Middle frontal gyrus (tissue), 1 donor: ENCODE measurements around the gene CAMK2G.
A peak's percentile ranks its signal among the peaks of the same experiment; 100 is the strongest.
"Not testable (repeated sequence)": the region's sequence is repeated elsewhere in the genome, so short reads cannot be mapped to it uniquely, and the experiment has no call there.

Experiments
- DNase-seq: peaks from one replicate; pipeline ENCODE4 v3.0.0-alpha.2; 2015; ENCODE audit warnings: low spot score; ENCODE audit errors: extremely low spot score

The CAMK2G gene

GRCh38 chr10:73796035-73796434, 78.3 kb downstream of the CAMK2G start:
- DNase-seq, result not testable (repeated sequence)

- DNase-seq, result not testable (repeated sequence)
Observed at GRCh38 chr10:73795491-73795890, 78.9 kb downstream of the CAMK2G start.

DNA sequence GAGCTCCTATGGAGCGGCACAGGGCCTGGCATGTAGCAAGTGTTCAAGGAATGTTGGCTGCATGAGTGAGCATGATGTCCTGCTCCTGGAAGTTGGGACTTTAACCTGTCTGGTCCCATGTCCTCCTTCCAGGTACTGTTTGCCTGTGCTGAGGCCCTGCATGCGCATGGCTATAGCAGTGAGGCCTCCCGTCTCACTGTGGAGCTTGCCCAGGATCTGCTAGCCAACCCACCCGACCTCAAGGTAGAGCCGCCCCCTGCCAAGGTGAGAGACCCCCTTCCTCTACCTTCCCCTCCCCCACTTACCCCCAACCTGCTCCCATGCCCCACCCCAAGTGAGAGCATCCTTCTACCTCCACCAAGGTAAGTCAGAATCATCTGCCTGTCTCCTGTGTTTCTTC, 80.9 kb downstream of the CAMK2G start:
- no peak for DNase-seq

- DNase-seq, result no peak
Observed at GRCh38 chr10:73791871-73792400, 82.4 kb downstream of the CAMK2G start.

DNA sequence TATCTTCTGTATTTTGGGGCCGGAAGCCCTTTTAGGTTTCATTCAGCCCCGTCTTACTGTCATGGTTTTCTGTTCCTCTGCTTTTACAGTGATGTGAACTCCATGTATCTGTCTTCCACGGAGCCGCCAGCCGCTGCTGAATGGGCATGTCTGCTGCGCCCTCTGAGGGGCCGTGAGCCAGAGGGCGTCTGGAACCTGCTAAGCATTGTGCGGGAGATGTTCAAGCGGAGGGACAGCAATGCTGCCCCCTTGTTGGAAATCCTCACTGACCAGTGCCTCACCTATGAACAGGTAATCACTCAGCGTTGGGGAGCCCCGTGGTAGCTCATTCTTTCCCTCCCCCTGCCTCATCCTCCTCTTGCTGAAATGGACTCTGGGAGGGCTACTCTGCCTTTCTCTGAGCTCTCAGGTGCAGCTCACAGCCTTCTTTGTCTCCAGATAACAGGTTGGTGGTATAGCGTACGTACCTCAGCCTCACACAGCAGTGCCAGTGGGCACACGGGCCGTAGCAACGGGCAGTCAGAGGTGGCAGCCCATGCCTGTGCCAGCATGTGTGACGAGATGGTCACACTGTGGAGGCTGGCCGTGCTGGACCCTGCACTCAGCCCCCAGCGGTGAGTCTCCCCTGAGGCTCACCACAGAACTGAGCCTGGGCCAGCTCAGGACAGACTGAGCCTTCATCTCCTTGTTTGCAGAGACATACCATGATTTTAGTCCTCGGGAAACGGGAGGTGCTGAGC, 83.3 kb downstream of the CAMK2G start:
- DNase-seq, result no peak

- no peak for DNase-seq
Observed at GRCh38 chr10:73789659-73790055, 84.7 kb downstream of the CAMK2G start.

DNA sequence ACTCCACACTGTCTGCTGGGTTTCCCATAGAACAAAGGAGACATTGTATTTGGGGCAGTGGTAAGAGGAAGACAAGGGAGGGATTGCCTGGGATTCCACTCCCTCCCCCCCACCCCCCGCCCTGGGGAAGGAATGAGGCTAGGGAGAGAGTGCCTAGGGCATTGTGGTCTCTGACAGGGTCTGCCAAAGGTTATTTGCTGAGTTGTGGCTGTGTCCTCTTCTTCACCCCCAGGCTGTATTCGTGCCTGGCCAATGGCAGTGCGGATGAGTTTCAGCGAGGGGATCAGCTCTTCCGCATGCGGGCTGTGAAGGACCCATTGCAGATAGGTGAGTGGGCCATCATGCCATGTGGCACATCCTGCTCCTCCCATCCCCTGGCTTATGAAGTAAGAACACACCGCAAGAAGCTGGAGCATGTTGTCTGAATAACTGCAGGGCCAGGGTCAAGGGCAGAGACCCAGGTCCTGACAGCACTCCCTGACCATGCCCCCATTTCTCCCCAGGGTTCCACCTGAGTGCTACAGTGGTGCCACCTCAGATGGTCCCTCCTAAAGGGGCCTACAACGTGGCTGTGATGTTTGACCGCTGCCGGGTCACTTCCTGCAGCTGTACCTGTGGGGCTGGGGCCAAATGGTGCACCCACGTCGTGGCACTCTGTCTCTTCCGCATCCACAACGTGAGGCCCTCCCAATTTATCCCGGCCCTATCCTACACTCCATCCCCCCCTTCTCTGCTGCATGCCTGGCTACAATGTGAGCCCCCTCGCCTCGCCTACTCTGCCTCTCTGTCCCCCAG, 85.3 kb downstream of the CAMK2G start:
- no peak for DNase-seq

- DNase-seq, result not testable (repeated sequence)
Observed at GRCh38 chr10:73787031-73787800, 87.1 kb downstream of the CAMK2G start.

DNA sequence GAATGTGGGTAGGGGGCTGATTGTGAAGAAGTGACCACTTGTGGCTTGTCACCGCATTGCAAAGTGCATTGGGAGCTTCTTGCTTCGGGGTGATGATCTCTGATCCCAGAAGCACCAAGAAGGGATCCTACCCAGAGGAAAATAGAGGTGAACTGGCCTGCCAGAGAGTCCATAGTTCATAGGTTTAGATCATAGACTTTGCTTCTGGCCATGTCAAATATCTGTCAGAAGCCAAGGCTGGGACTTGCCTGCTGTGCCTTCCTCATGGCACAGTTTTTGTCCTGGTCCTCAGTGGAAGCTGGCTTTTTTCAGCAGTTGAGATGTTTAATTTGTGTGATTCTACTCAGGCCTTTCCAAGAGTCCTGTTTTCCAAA, 87.9 kb downstream of the CAMK2G start:
- no peak for DNase-seq

DNA sequence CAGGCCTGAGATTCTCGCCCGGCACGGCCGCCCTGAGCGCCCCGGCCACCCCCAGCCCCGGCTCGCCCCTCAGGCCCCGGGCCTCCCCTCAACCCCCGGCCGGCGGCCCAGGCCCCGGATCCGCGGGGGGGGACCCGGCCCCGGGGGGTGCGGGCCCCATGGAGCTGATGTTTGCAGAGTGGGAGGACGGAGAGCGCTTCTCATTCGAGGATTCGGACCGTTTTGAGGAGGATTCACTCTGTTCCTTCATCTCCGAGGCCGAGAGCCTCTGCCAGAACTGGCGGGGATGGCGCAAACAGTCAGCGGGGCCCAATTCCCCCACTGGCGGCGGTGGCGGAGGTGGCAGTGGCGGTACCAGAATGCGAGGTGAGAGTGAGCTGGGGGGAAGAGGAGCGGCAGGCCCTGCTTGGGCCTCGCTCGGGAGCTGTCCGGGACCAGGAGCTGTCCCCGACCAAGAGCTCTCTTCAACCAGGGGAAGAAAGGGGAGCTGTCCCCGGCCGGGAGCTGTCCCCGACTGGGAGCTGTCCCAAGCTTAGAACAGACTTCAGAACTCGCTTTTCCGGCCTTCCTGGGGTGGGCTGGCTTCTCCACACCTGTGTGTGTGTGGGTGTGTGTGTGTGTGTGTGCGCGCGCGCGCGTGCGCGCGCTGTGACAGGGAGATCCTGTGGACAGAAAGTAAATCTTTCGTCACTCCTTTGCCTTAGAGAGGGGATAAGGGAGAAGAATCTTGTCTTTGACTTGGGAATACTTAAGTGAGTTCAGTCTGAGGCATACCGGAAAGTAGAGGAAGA, 88.4 kb downstream of the CAMK2G start:
- DNase-seq, result no peak

DNA sequence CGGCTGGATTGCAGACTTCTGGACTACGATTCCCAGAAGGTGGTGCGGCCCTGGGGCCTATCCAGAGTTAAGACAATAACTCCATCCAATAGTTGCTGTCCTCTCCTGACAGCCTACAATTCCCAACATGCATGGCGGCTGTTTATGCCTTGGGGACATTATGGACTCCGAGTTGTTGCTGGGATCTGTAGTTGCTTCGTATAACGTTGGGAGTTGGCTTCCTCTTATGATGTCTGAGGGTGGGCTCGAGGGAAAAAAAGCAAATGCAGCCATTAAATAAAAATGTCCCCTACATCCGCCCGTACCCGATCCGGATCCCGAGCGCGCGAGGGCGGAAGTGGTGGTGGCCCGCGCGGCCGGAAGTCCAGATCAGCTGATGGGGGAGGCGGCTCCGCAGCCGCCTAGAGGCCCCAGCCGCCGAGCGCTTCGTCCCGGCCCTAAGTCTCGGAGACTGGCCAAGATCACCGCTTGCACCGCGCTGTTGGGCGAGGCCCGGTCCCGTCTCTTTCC, 89.1 kb downstream of the CAMK2G start, which contains the start of gene ZSWIM8:
TSS of gene ZSWIM8 (plus strand) at position 396 of the 510 bp plus-strand sequence. CDS start 273 bp downstream, outside the sequence.
- peak; percentile 94 for DNase-seq

- no peak for DNase-seq
Observed at GRCh38 chr10:73782749-73783085, 91.6 kb downstream of the CAMK2G start.

DNA sequence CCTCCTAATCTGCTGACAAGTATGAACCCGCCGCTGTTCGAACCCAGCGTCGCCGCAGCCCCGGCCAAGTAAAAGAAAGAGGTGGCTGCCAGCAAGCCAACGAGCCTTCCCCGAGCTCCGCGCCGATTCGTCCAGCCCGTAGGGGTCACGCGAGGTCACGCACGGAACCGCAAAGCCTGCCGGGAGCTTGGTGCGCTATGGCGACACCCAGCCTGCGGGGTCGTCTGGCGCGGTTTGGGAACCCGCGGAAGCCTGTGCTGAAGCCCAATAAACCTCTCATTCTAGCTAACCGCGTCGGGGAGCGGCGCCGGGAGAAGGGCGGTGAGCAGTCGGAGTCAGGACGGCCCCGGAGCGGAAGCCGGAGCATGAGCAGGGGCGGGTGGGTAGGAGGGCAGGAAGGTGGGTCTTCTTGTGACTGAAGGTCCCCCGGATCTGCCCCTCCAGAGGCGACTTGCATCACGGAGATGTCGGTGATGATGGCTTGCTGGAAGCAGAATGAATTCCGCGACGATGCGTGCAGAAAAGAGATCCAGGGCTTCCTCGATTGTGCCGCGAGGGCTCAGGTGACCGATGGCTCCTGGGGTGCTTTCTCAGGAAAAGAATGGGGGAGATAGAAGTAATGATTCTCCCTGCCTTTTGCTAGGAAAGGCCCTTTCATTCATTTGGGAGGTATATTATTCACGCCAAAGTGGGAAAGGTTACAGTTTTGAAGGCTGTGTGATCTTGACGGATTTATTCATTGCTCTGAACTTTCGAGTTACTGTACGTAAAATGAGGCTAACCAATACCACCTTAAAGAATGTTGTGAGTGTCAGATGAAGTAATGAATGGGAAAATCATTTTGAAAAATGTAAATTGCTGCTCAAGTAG, 92.2 kb downstream of the CAMK2G start, which contains the start of gene CHCHD1:
TSS of gene CHCHD1 (plus strand) at position 170 of the 870 bp plus-strand sequence. CDS start at position 198, 28 bp downstream.
- peak; percentile 90 for DNase-seq

DNA sequence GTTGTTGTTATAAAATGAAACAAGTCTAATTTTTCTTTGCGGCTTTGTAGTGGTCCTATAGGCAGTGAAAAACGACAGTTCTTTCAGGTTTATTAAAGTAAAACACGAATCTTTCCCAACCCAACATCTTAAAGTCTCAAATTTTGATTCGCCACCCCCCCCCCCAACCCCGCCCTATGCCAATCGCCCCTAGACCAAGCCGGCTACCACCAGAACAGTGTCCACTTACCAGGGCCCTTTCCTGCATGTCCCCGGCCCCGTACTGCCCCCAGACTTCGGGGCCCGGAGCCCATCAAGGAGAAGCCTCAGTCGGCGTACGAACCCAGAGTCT, 92.8 kb downstream of the CAMK2G start:
- DNase-seq, result no peak

- no peak for DNase-seq
Observed at GRCh38 chr10:73780966-73781365, 93.4 kb downstream of the CAMK2G start.

DNA sequence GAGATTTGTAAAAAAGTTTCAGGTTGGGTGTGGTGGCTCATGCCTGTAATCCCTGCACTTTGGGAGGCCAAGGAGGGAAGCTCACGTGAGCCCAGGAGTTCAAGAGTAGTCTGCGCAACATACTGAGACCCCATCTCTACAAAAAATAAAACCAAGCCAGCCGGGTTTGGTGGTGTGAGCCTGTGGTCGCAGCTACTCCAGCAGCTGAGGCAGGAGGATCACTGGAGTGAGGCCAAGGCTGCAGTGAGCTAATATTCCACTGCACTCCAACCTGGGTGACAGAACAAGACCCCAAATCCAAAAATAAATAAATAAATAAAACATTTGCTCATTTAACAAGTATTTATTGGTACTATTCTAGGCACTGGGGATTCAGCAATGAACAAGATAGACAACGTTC, 94.1 kb downstream of the CAMK2G start:
- no peak for DNase-seq

- DNase-seq, result no peak
Observed at GRCh38 chr10:73779539-73780197, 94.7 kb downstream of the CAMK2G start.

DNA sequence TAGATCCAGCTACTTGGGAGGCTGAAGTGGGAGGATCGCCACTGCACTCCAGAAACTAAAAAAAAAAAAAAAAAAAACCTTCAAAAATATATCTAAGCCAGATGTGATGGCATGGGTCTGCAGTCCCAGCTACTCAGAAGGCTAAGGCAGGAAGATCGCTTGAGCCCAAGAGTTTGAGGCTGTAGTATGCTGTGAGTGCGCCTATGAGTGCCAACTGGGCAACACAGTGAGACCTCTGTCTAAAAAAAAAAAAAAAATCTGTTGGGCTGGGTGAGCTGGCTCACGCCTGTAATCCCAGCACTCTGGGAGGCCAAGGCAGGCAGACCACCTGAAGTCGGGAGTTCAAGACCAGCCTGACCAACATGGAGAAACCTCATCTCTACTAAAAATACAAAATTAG, 95.3 kb downstream of the CAMK2G start:
- DNase-seq, result no peak

- DNase-seq, result no peak
Observed at GRCh38 chr10:73774637-73775036, 99.7 kb downstream of the CAMK2G start.
